ENCODE measurements around the gene FAM114A2.

GRCh38 chr5:153988510-153988909 lies 50.2 kb downstream of the FAM114A2 start:
- no peak for TF ChIP-seq CTCF (IDR thresholded peaks at IDR 0.05; ENCODE audit: low read length)
- no peak for TF ChIP-seq EZH2 (IDR thresholded peaks at IDR 0.05; ENCODE audit: borderline replicate concordance, low read length)

Measured in OCI-LY1 (cell line).